HG02763 (cell line): ENCODE results near the gene TMEM260.
"Not testable (repeated sequence)": the region's sequence is repeated elsewhere in the genome, so short reads cannot be mapped to it uniquely, and the experiment has no call there.

Experiments
- ATAC-seq: cut with Tn5 transposase; IDR thresholded peaks from one replicate; pipeline ENCODE4 v1.9.1; 2021; ENCODE audit warnings: mild to moderate bottlenecking, moderate library complexity; ENCODE audit not compliant: unreplicated experiment

TMEM260 gene

DNA sequence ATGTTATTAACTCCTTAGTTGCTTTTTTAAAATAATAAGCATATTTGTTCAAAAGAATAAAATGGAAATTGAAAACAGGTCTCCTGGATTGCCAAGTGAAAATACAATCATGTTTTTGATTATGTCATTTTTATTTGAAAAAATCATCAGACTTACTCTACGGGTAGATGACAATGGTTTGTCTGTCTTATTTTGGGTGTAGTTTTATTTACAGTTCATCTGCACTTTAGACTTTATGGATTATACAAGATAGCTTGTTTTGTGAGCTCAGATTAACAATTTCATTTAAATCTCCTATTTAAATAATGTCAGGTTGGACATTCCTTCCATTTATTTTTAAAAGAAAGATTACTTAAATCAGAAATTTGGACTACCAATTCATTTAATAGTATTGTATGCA lies 14.8 kb downstream of the TMEM260 start:
- ATAC-seq = no peak

DNA sequence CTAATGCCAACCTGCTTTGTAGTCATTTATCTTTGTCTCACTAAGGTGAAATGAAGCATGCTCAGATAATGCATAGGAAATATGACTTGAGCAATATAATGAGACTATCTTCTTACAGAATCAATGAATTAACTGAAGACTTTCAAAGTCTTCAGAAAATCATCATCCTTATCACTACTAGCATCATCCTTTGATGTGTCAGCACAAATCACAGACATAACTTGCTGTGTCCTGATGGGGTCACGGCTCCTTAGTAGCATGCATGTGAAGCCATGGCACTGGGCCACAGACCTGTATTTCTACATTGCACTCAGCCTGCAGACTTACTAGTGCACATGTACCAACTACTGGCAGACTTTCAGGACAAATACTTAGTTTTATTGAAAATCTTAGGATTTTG lies 18.9 kb downstream of the TMEM260 start:
- no peak for ATAC-seq

DNA sequence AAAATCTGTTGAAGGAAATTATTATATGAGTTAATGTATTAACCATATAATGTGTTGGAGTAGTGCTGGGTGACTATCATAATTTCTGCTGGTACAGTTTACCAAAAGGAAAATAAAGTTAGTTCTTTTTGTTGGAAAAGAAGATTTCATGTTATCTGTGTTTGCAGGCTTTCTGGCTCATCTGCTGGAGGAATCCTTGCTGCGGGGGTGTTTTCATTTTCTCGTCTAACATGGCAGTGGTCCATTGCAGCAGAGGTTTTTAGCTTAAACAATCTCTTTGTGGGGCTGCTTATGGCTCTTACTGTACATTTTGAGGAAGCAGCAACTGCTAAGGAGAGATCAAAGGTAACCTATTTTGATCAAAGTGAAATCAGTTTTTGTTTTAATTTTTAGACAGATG lies 24.1 kb downstream of the TMEM260 start:
- no peak for ATAC-seq

DNA sequence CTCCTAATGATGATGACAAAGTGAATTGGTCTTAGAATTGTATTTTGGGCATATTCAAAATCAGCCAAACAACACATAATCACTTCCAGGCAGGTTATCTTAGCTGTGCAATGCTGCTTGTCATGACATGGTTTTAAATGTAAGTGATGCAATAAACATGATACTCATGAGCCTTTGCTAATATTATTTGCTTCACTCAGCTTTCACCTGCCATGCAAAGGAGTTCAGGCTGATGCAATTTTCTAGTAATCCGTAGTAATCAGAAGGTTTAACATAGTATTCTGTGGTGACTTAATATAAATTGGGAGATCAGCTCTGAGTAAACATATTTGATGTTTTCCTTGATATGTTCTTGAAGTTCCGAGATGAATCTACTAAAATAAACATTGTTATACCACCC lies 29.1 kb downstream of the TMEM260 start:
- ATAC-seq = no peak

DNA sequence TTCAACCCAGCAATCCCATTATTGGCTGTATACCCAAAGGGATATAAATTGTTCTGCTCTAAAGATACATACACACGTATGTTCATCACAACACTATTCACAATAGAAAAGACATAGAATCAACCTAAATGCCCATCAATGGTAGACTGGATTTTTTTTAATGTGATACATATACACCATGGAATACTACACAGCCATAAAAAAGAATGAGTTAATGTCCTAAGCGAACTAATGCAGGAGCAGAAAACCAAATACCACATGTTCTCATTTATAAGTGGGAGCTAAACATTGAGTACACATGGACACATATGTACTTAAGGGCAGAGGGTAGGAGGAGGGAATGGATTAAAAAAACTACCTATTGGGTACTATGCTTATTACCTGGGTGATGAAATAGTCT lies 32.1 kb downstream of the TMEM260 start:
- ATAC-seq = not testable (repeated sequence)

DNA sequence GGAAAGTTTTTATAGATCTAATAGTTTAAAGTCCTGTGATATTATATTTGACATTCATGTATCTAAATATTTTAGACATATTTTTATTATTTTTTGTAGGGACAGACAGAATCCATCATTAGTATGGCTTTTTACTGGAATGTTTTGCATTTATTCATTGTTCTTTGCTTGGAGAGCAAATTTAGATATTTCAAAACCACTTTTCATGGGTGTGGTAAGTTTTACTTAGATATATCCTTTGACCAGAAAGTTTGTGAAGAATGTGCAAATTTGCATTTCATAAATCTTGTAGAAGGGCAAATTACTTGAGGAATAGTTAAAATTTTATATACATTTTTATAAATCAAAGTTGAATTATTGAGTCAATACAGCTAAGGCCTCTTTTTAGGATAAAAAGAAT lies 37.5 kb downstream of the TMEM260 start:
- no peak for ATAC-seq

DNA sequence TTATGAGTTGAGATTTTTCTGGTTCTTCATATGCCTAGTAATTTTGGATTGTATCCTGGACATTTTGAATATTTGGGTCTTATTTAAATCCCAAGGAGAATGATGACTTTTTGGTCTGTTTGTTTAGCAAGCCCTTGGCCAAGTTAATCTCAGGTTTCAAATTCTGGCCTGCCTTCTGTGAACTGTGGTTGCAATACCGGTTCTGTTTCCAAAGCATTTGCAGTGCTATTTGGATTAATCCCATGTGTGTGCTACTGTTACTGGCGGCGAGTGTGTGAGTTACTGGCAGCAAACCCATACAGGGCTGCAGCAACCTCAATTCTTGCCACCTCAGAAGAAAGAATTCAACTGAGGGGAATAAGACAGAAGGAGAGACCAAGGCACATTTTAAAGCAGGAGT lies 51.1 kb downstream of the TMEM260 start:
- no peak for ATAC-seq

DNA sequence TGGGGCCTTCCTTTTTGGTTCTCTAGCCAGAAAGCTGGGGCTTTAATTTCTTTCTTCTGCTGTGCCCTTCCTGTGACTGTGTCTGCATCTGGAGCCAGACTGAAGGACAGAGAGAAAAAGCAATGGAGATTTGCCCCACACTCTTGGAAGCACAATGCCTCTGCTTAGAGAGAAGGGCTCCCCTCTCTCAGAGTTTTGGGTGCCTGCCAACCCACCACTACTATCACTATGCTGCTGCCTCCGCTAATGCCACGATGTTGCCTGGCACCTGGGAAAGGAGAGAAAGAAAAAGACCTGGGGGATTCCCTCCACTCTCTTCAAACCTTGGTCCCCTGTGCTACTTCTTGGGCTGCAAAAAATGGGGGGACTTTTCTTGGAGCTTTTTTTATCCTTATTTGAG lies 52.6 kb downstream of the TMEM260 start:
- no peak for ATAC-seq

DNA sequence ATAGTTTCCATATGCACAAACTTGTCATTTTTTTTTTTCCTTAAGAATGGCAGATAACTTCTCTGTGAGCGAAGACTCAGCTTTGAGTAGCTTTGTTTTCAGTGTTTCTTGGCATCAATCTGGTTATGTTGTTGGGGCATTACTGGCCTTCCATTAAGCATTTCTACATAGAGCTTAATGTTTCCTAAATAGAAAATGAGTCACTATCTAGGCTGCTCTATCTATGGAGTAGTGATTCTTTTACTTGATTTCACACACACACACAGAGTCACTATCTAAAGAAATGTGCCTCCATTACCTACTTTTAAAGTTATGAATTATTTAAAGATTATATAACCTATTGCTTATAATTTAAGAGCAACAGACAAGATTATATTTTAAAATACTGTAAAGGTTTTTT lies 53.9 kb downstream of the TMEM260 start:
- no peak for ATAC-seq

DNA sequence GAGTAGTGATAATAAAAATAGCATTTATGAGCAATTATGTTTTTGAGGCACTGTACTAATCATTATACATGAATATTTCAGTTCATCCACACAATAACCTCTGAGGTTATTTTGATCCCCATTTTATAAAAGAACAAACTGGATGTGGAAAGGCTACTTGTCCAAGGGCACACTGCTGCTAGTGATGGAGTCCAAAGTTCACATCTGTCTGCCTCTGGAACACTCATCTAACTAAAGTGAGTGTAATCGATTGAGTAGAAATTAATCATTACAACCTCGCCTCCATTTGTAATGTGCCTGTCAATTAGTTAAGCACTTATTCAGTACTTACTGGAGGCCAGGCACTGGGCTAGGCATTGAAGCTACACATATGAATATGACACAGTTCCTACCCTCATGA lies 55.4 kb downstream of the TMEM260 start:
- ATAC-seq = no peak

DNA sequence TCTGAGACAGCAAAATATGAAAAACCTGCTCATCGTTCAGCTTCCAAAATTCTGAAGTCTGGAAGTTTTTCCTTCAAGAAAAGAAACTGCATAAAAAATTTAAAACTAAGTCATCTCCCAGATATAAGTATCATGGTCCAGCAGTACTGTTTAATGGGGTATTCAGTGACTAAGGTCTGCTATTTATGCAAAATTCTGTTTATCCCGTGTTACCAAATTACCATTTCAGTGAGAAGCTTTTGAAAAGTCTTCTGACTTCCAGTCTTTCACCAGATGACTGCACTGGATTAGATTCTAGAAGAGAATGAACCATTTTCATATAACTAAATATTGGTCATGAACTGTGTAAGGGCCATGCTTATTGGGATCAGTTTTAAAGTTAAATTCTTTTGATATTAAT lies 67.9 kb downstream of the TMEM260 start:
- ATAC-seq = no peak

DNA sequence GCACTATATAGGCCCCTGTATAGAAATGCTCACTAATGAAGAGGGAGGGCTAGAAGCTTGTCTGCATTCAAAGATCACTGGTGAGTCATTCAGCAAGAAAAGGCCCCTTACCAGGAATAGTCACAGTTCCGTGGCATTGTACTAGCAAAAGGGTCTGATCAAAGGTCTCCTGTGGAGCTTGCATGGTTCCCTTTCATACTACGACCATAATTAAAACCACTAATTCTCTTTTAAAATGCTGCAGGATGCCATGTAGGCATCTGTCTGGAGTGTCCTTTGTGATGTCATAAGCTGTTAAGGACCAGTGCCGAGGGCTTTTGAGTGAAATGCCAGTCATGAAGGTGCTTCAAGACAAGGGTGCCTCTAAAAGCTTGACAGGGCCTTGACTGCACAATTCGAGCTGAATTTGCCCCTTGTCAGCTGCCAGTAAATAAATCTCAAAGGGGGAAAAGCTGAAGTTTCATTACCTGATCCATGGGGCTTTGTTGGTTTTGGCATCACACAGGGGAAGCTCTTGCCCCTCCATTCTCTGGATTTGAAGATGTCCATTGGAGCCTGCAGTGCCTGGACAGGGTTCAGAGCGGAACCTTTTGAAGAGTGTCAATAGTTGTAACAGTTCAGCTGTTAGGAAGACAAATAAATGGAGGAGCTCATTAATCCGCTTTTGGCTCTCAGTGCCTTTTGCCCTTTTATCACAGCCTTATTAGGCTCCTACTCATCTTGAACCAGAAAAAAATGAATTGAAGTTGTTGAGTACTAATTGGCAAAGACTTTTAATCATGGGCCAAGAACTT lies 69.1 kb downstream of the TMEM260 start:
- no peak for ATAC-seq

DNA sequence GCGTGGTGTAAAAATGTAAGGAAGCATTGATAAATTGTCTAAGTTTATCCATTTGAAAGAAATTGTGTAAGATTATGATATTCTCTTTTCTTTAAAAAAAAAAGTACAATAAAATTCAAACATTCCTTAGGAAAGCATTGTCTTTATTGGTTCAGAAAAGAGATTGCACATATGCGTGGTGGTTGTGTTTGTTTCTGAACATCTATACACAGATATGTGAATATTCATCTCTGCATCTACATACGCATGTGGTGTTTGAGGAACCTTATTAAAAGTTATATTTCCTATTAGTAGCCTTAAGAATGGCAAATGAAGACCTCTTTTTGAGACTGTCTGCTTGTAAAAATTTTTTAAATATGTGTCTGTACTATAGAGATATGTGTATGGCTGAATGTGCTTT lies 69.8 kb downstream of the TMEM260 start:
- no peak for ATAC-seq

DNA sequence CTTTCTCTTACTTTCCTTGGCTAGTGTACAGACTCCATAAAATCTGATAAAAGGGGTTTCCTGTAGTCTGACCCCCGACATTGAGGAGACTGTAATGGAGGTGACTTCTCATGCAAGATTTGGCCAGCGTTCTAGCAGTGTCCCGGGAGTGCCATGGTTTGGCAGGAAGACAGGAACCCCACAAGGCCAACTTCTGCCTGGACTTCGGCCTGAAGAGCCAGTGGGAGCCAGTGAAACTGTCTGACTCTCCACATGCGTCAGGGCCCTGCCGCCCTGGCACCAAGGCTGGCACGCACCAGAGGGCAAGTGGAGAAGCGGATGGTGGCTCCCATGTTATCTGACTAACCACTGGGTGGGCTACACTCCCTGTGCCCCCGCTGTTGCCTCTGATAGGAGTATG lies 70.5 kb downstream of the TMEM260 start:
- no peak for ATAC-seq

DNA sequence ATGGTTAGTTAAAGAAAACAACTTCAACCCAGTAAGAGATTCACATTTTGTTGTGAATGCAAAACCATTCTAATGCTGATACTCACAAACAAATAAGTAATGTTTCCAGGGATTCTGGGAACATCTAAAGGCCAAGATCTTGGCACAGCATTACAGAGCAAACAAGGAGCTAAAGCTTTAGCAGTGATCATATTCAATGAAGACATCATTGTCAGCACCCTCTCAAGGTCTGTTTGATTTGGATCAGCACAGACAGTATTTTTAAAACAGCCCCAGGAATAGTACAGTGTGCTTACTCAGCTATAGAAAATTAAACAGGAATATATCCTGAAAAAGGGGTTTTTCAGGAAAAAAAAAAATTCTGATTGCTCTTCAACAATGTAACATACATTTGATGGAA lies 71.4 kb downstream of the TMEM260 start:
- ATAC-seq = no peak

DNA sequence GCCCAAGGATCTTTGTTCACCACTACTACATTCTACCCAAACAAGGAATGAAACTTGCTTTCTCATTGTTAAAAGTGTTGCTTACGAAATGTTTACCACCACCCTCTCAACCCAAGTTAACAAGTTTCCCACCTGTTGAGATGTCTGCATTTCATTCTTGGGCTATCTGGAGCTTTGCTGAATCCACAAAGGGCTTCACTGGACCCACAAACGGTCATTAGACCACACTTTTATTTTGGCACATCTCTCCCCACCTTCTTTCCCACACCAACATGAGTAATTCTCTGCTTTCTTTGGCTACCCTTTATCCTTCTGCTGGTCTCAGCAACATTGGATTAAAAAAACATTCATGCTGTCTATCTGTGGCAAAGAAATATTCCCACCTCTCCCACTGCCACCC lies 78.0 kb downstream of the TMEM260 start:
- no peak for ATAC-seq

DNA sequence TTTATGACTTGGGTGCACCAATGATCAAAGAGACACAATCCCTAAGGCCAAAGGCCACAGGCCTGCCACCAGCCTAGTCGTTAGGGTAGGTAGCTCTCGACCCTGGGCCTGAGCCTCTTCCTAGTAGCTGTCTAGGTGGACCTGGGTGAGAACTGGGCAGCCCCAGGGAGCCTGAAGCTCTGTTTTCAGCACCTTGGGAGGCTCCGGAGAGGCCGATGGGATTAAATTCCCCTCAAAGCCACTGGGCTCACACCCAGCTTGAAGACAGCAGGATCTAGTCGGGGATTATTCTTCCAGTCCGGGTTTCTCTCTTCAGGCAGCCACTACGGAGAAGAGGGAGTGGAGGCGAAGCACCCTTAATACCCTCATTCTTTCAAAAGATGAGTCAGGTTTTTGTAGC lies 79.8 kb downstream of the TMEM260 start:
- ATAC-seq = no peak

DNA sequence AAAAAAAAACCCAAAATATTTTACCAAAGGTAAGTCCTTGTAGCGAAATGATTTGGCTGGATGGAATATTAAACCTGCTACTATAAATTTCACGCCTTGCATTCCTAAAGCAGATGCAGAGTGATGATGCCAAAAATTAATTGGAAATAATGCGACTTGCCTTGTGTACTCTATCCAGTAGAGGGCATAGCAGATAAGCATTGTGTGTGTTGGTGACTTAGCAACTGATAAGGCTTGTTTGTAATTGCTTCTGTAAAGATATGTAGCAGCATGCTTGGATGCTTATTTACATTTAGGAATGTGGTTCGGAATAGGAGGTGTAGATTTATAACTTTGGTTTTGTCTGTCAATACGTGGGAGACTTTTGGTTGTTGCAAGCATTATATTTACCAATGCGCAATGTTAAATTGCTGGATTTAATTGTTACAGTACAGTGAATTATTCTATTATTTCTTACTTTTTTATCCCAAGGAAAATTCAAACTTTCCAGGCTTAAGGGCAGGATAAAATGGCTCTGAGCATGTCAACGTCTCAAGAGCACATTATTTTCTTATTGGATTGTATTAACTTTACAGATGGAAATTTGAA lies 80.5 kb downstream of the TMEM260 start:
- ATAC-seq = no peak

DNA sequence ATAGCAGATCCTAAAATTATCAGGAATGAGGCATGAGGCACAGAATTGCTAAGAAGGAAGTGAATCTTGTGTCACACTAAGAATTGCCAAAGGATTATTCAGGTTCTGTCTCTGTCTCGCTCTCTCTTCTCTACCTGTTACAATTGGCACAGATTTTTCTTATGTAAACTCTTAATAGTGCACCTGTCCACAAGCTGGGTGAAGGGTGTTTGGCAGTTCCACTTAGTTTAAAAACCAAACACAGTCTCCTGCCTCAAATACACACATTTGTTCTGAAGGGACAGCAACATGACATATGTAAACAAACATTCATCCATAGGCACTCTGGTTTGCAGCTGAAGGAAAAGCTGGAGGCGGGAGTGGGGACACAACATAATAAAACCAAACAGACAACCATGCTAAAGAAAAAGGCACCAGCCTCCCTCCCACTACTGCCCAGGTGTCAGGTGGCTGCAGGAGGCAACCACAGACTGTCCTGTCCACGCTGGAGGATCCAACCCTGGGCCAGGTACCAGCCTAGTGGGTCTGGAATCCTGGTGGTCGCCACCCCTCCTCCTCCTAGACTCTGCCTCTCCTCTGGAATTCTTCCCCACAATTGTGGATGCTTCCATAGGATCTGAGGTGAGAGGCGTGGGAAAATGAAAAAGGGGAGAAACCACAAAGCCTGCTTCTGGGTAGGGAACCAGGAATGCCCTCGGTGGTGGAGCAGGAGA lies 81.2 kb downstream of the TMEM260 start:
- ATAC-seq = no peak

DNA sequence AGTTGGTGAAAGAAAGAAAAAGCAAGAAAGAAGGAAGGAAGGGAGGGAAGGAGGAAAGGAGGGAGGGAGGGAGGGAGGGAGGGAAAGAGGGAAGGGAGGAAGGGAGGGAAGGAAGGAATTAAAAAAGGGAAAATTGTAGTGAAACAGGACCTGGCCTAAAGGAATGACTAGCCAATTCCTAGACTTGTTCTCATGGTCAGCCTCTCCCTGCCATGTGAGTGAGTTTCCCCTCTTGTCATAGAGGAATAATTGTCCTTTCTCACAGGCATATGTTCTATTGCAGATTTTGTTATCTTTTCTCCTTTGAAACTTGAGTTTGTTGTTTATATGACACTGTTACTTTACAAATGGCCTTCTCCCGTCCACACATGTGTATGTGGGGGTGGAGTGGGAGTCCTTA lies 81.9 kb downstream of the TMEM260 start:
- ATAC-seq = no peak

DNA sequence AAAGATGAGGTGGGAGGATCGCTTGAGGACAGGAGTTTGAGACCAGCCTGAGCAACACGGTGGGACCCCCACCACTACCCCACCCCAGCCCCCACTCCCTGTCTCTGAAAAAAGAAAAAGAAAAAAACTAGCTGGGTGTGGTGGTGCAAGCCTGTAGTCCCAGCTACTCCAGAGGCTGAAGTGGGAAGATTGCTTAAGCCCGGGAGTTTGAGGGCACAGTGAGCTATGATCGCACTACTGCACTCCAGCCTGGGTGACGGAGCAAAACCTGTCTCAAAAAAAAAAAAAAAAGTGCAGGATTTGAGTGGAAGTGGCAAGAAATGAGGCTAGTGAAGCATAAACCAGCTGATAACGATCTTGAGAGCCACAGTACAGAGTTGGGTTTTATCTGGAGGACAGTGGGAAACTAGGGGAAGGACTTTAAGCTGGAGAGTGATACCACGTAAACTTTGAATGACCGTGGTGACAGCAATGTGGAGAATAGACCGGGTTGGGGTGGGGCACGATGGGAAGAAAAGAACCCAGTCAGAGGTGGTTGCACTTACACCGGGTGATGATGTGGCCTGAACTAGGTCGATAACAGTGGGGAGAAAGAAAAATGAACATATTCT lies 85.3 kb downstream of the TMEM260 start:
- no peak for ATAC-seq

DNA sequence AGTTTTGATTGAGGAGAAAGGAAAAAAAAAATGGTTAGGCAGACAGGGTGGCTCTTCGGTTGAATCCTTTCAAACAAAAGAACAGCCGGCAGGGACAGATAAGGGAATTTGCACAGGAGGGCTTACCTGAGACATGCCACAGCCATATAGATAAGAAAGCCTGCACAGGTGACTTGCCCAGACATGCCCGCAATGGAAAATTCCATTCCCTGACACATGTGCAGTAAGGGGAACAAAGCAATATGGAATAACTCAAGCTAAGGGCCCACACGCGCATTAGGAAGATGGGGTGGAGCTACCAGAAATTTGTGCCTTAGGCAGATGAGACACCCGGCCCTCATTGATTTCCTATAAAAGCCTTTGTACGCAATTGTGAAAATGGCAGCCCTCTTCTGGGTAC lies 86.7 kb downstream of the TMEM260 start:
- ATAC-seq = no peak
